IMR-90 (cell line): ENCODE data around the gene RAB9A. TPM values are rescaled to one million over a fixed set of nuclear protein-coding genes. Genes with fewer than 3 reads are reported as not detected.

ENCODE experiments used
- ATAC-seq: fragments of 200-7000 bp; cut with Tn5 transposase; 2 replicates; pipeline ENCODE4 v1.9.1; 2020; ENCODE audit warnings: low read depth, mild to moderate bottlenecking, moderate library complexity
- BruUV-seq: library from RNA; stranded (reverse); fragments of 400-500 nt; replicated peaks from 2 replicates; lab custom pipeline; 2021; lab: Mats Ljungman, UMichigan
- CTCF ChIA-PET: fragments of 300-600 bp; formaldehyde crosslinking; extraction: SDS; loops from one replicate; lab custom pipeline; 2021; ENCODE audit warnings: antibody characterized with exemption; lab: Yijun Ruan, JAX
- POLR2A ChIA-PET: fragments of 300-600 bp; sonication (Branson Sonifier 250); formaldehyde crosslinking; loops from one replicate; lab custom pipeline; 2022; ENCODE audit warnings: antibody characterized with exemption; ENCODE audit not compliant: unreplicated experiment; lab: Charles Lee
- DNase-seq: peaks from one replicate; pipeline ENCODE4 v3.0.0; 2013
- H2AFZ ChIP-seq: replicated peaks from 2 replicates; pipeline ENCODE3; 2013; ENCODE audit warnings: low read length, mild to moderate bottlenecking; ENCODE audit not compliant: poor library complexity
- H2AK5ac ChIP-seq: 2 replicates; pipeline ENCODE4 v1.6.1; 2013; ENCODE audit warnings: low read depth, low read length, inconsistent platforms
- H2AK9ac ChIP-seq: replicated peaks from 2 replicates; pipeline ENCODE3; 2013; ENCODE audit warnings: mild to moderate bottlenecking, low read depth, low read length, moderate library complexity; ENCODE audit not compliant: poor library complexity
- H2BK120ac ChIP-seq: 2 replicates; pipeline ENCODE4 v1.6.1; 2013; ENCODE audit warnings: low read depth, low read length, inconsistent platforms
- H2BK15ac ChIP-seq: 3 replicates; pipeline ENCODE4 v1.6.1; 2013; ENCODE audit warnings: low read depth, low read length, inconsistent platforms
- H2BK20ac ChIP-seq: 2 replicates; pipeline ENCODE4 v1.6.1; 2013; ENCODE audit warnings: low read depth, mild to moderate bottlenecking, inconsistent platforms, low read length, moderate library complexity
- H2BK5ac ChIP-seq: 2 replicates; pipeline ENCODE4 v1.6.1; 2013; ENCODE audit warnings: mild to moderate bottlenecking, low read depth, low read length, inconsistent platforms; ENCODE audit not compliant: poor library complexity, severe bottlenecking
- H3K14ac ChIP-seq: replicated peaks from 2 replicates; pipeline ENCODE4 v1.6.1; 2013; ENCODE audit warnings: low read depth, low read length, inconsistent platforms
- H3K18ac ChIP-seq: 2 replicates; pipeline ENCODE4 v1.6.1; 2013; ENCODE audit warnings: low read depth, low read length, control low read depth
- H3K23ac ChIP-seq: 2 replicates; pipeline ENCODE4 v1.6.1; 2013; ENCODE audit warnings: low read depth, low read length, inconsistent platforms
- H3K27ac ChIP-seq: 2 replicates; pipeline ENCODE4 v1.5.1; 2013; ENCODE audit warnings: mild to moderate bottlenecking, control low read depth, low read length; ENCODE audit not compliant: insufficient read depth
- H3K27me3 ChIP-seq: 2 replicates; pipeline ENCODE4 v1.6.1; 2013; ENCODE audit warnings: low read length; ENCODE audit not compliant: control insufficient read depth, insufficient read depth
- H3K36me3 ChIP-seq: 2 replicates; pipeline ENCODE4 v1.6.1; 2013; ENCODE audit warnings: low read length, mixed read lengths; ENCODE audit not compliant: control insufficient read depth, insufficient read depth
- H3K4ac ChIP-seq: 2 replicates; pipeline ENCODE4 v1.6.1; 2013; ENCODE audit warnings: low read depth, low read length, inconsistent platforms
- H3K4me1 ChIP-seq: 2 replicates; pipeline ENCODE4 v1.6.1; 2013; ENCODE audit warnings: low read length, mixed read lengths; ENCODE audit not compliant: control insufficient read depth, insufficient read depth
- H3K4me2 ChIP-seq: 2 replicates; pipeline ENCODE4 v1.6.1; 2013; ENCODE audit warnings: low read depth, mild to moderate bottlenecking, control low read depth, low read length, moderate library complexity
- H3K4me3 ChIP-seq: 2 replicates; pipeline ENCODE4 v1.5.1; 2013; ENCODE audit warnings: low read depth, mild to moderate bottlenecking, control low read depth, low read length, moderate library complexity; ENCODE audit not compliant: insufficient read depth
- H3K56ac ChIP-seq: 2 replicates; pipeline ENCODE4 v1.6.1; 2013; ENCODE audit warnings: low read length, inconsistent platforms; ENCODE audit not compliant: insufficient read depth; ENCODE audit errors: extremely low read depth
- H3K79me1 ChIP-seq, 2 experiments: 2 replicates each; pipeline ENCODE4 v1.6.1; 2013; ENCODE audit warnings: low read length in 2 of 2, inconsistent platforms in 1 of 2, low read depth in 1 of 2
- H3K9ac ChIP-seq: 2 replicates; pipeline ENCODE4 v1.6.1; 2013; ENCODE audit warnings: low read depth, low read length, control low read depth
- H3K9me1 ChIP-seq: 2 replicates; pipeline ENCODE4 v1.6.1; 2013; ENCODE audit warnings: low read length, inconsistent platforms; ENCODE audit not compliant: insufficient read depth
- H3K9me3 ChIP-seq: 2 replicates; pipeline ENCODE4 v1.6.1; 2013; ENCODE audit warnings: low read length; ENCODE audit not compliant: control insufficient read depth, insufficient read depth
- H4K20me1 ChIP-seq: 2 replicates; pipeline ENCODE4 v1.6.1; 2013; ENCODE audit warnings: low read length, inconsistent platforms; ENCODE audit not compliant: insufficient read depth
- H4K5ac ChIP-seq: 2 replicates; pipeline ENCODE4 v1.6.1; 2013; ENCODE audit warnings: mild to moderate bottlenecking, low read depth, low read length, control low read depth
- H4K8ac ChIP-seq, 2 experiments: 2 replicates each; pipeline ENCODE4 v1.6.1; 2013; ENCODE audit warnings: low read depth in 2 of 2, low read length in 2 of 2, control low read depth in 1 of 2, inconsistent platforms in 1 of 2
- H4K91ac ChIP-seq: 2 replicates; pipeline ENCODE4 v1.6.1; 2013; ENCODE audit warnings: low read depth, low read length, inconsistent platforms; ENCODE audit not compliant: insufficient read depth
- BHLHE40 ChIP-seq: fragments of 150-350 bp; IDR thresholded peaks from 2 replicates; pipeline ENCODE4 v1.6.1; 2016; ENCODE audit warnings: mild to moderate bottlenecking, low read depth, low read length
- CEBPB ChIP-seq: IDR thresholded peaks from 2 replicates; pipeline ENCODE4 v1.6.1; 2012; ENCODE audit warnings: low read depth, low read length, improper control_type of control experiment
- FOS ChIP-seq: fragments of 150-350 bp; IDR thresholded peaks from 2 replicates; pipeline ENCODE4 v1.6.1; 2016; ENCODE audit warnings: low read depth, low read length
- MAFK ChIP-seq: IDR thresholded peaks from 2 replicates; pipeline ENCODE4 v1.6.1; 2012; ENCODE audit warnings: low read depth, low read length, improper control_type of control experiment
- MAZ ChIP-seq: IDR thresholded peaks from 2 replicates; pipeline ENCODE4 v1.6.1; 2012; ENCODE audit warnings: low read depth, mild to moderate bottlenecking, low read length, improper control_type of control experiment, moderate library complexity, borderline replicate concordance
- MXI1 ChIP-seq: IDR thresholded peaks from 2 replicates; pipeline ENCODE4 v1.6.1; 2012; ENCODE audit warnings: low read depth, mild to moderate bottlenecking, low read length, moderate library complexity, borderline replicate concordance
- NFE2L2 ChIP-seq: fragments of 150-350 bp; IDR thresholded peaks from 2 replicates; pipeline ENCODE4 v1.6.1; 2016; ENCODE audit warnings: low read depth, mild to moderate bottlenecking, low read length
- POLR2A ChIP-seq: IDR thresholded peaks from 2 replicates; pipeline ENCODE4 v1.6.1; 2012; ENCODE audit warnings: mild to moderate bottlenecking, low read depth, low read length
- RAD21 ChIP-seq: IDR thresholded peaks from 2 replicates; pipeline ENCODE4 v1.6.1; 2012; ENCODE audit warnings: low read length, improper control_type of control experiment
- RCOR1 ChIP-seq: IDR thresholded peaks from 2 replicates; pipeline ENCODE4 v1.6.1; 2012; ENCODE audit warnings: mild to moderate bottlenecking, low read length, improper control_type of control experiment; ENCODE audit not compliant: insufficient replicate concordance
- RFX5 ChIP-seq: IDR thresholded peaks from 2 replicates; pipeline ENCODE4 v1.8.0; 2012; ENCODE audit warnings: low read depth, mild to moderate bottlenecking, low read length, moderate library complexity
- SMC3 ChIP-seq: fragments of 150-350 bp; IDR thresholded peaks from 2 replicates; pipeline ENCODE4 v1.6.1; 2016; ENCODE audit warnings: low read depth, mild to moderate bottlenecking, antibody characterized with exemption, low read length, moderate library complexity
- WGBS, 2 experiments: methylation state at CpG; one replicate each; pipeline versions ENCODE4 v1.1.5 to v1.1.7; 2013; ENCODE audit warnings: missing lambda C conversion rate in 2 of 2; ENCODE audit not compliant: insufficient read length in 1 of 2; ENCODE audit errors: extremely low coverage in 2 of 2; 5-methylcytosine and 5-hydroxymethylcytosine counted together
- dilution Hi-C: fragments of 300-500 bp; cut with HindIII; formaldehyde crosslinking; loops from one replicate; pipeline ENCODE4 v1.14.3; 2018; ENCODE audit warnings: low sequenced_read_pairs; ENCODE audit not compliant: unreplicated experiment
- in situ Hi-C: fragments of 300-500 bp; cut with MboI; formaldehyde crosslinking; loops from 3 replicates; pipeline ENCODE4 v1.14.3; 2019; ENCODE audit warnings: low sequenced_read_pairs, inconsistent platforms, mixed read lengths
- intact Hi-C: fragments of 100-400 bp; cut with micrococcal nuclease; formaldehyde crosslinking; loops from 2 replicates; pipeline ENCODE4 v1.10.0; 2022
- polyA plus RNA-seq, 3 experiments: library from polyadenylated mRNA; depleted of rRNA; stranded (reverse); fragments of >200 nt; gene quantifications; 2 replicates each; pipeline ENCODE4 v1.2.3, GENCODE V29; 2012; ENCODE audit warnings: low replicate concordance in 1 of 3
- total RNA-seq: library from RNA; depleted of rRNA; stranded (reverse); fragments of >200 nt; gene quantifications from 2 replicates; pipeline ENCODE4 v1.2.3, GENCODE V29; 2012
- TF ChIP-seq, protein P1 (sequence below): fragments of 150-350 bp; IDR thresholded peaks from 2 replicates; pipeline ENCODE4 v1.6.1; 2016; ENCODE audit warnings: low read depth, mild to moderate bottlenecking, low read length, moderate library complexity, borderline replicate concordance
- TF ChIP-seq, protein P2 (sequence below): conservative IDR thresholded peaks from 2 replicates; pipeline ENCODE4 v1.5.1; 2012; ENCODE audit warnings: mild to moderate bottlenecking, low read depth, low read length, improper control_type of control experiment

RAB9A gene
- total and polyA plus RNA-seq, 2 of the 4 experiments (the other 2 are of a cell fraction), result 15.8 to 22.3 TPM

DNA sequence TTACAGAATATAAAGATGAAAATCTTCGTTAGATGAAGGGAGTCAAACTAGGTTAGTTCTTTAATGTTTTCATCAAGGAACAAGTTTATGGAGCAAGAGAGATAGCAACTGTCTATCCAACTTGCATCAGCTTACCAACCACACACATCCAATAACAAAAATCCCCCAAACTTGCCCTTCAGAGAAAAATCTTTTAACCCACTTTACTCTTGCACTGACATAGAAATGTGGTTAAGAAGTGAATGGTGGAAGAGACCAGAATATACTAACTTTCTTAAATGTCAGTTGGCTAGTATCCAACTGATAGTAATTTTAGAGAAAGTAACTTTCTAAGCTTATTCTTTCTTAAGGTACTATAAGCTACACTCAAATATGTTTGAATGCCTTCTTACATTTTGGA, 1.7 kb upstream of the RAB9A start:
- no peak overlapping the region for H3K56ac ChIP-seq
- H2BK5ac ChIP-seq, result no peak overlapping the region
- no peak overlapping the region for H2AFZ ChIP-seq
- H2BK120ac ChIP-seq, result no peak overlapping the region
- in situ Hi-C loops, result no loop called here
- dilution Hi-C loops, result no loop called here
- DNase-seq, result no peak
- H3K4me1 ChIP-seq, result no peaks in the 10 kb centered on the region
- no CpG with 5 or more reads among the region's 1 CpG for WGBS, 2 experiments
- H3K4me3 ChIP-seq, result no peak overlapping the region
- no peak overlapping the region for H3K27ac ChIP-seq
- H2BK20ac ChIP-seq, result no peak overlapping the region
- CTCF ChIA-PET, result no interaction called here
- H3K4me2 ChIP-seq, result no peak overlapping the region
- H4K8ac ChIP-seq, result no peak overlapping the region
- no peak overlapping the region for H3K9ac ChIP-seq
- no peak overlapping the region for H3K23ac ChIP-seq
- peaks cover 9 to 20% of the 10 kb centered on the region in 2 experiments; a peak in 2 of 4 replicates for H3K79me1 ChIP-seq
- intact Hi-C loops, result no loop called here
- H3K27me3 ChIP-seq, result peaks cover 7% of the 10 kb centered on the region
- H4K20me1 ChIP-seq, result 0 out of 2 replicates have a peak, but pooled peaks cover 4% of the 10 kb centered on the region
- no peak for TF ChIP-seq CEBPB
- no peak for TF ChIP-seq MAFK
- no peak for TF ChIP-seq MXI1
- no peak for TF ChIP-seq SMC3
- TF ChIP-seq, protein P1, sequence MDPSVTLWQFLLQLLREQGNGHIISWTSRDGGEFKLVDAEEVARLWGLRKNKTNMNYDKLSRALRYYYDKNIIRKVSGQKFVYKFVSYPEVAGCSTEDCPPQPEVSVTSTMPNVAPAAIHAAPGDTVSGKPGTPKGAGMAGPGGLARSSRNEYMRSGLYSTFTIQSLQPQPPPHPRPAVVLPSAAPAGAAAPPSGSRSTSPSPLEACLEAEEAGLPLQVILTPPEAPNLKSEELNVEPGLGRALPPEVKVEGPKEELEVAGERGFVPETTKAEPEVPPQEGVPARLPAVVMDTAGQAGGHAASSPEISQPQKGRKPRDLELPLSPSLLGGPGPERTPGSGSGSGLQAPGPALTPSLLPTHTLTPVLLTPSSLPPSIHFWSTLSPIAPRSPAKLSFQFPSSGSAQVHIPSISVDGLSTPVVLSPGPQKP, result no peak
- TF ChIP-seq RAD21, result no peak
- TF ChIP-seq RCOR1, result no peak
- no peak for TF ChIP-seq NFE2L2
- no peak for TF ChIP-seq POLR2A
- TF ChIP-seq, protein P2, sequence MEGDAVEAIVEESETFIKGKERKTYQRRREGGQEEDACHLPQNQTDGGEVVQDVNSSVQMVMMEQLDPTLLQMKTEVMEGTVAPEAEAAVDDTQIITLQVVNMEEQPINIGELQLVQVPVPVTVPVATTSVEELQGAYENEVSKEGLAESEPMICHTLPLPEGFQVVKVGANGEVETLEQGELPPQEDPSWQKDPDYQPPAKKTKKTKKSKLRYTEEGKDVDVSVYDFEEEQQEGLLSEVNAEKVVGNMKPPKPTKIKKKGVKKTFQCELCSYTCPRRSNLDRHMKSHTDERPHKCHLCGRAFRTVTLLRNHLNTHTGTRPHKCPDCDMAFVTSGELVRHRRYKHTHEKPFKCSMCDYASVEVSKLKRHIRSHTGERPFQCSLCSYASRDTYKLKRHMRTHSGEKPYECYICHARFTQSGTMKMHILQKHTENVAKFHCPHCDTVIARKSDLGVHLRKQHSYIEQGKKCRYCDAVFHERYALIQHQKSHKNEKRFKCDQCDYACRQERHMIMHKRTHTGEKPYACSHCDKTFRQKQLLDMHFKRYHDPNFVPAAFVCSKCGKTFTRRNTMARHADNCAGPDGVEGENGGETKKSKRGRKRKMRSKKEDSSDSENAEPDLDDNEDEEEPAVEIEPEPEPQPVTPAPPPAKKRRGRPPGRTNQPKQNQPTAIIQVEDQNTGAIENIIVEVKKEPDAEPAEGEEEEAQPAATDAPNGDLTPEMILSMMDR, result no peak
- TF ChIP-seq MAZ, result no peak
- no peak for TF ChIP-seq BHLHE40
- TF ChIP-seq FOS, result no peak
- no peak for TF ChIP-seq RFX5
- no peak overlapping the region for H4K91ac ChIP-seq
- no peak overlapping the region for H3K14ac ChIP-seq
- H3K9me3 ChIP-seq, result no peaks in the 10 kb centered on the region
- no peak overlapping the region for H2AK9ac ChIP-seq
- no peak for ATAC-seq
- POLR2A ChIA-PET, result no interaction called here
- no peak overlapping the region for H4K5ac ChIP-seq
- H3K18ac ChIP-seq, result no peak overlapping the region
- no peaks in the 10 kb centered on the region for H3K9me1 ChIP-seq
- BruUV-seq, result no TSS peak
- H3K4ac ChIP-seq, result no peak overlapping the region
- no peaks in the 10 kb centered on the region; the same call in 1 of the 2 replicates for H3K36me3 ChIP-seq
- H2AK5ac ChIP-seq, result no peak overlapping the region
- H2BK15ac ChIP-seq, result no peak overlapping the region
